Neural progenitor cell (in vitro differentiated cells): ENCODE results near the gene MRAP2.

Source experiments
- CTCF ChIP-seq: fragments of 200-600 bp; sonication (generic); IDR thresholded peaks from 2 replicates; pipeline ENCODE4 v1.5.1; 2017; ENCODE audit warnings: antibody characterized with exemption, mild to moderate bottlenecking
- EZH2 ChIP-seq: fragments of 200-600 bp; sonication (generic); IDR thresholded peaks from 2 replicates; pipeline ENCODE4 v1.6.1; 2017; ENCODE audit warnings: antibody characterized with exemption, mild to moderate bottlenecking, moderate library complexity

- TF ChIP-seq CTCF, result no peak
- TF ChIP-seq EZH2, result no peak
Measured at GRCh38 chr6:84066536-84066935, 33.0 kb downstream of the MRAP2 start.
